GM23338 (cell line): ENCODE results near the gene CCDC144A. TPM values are rescaled to one million over a fixed set of nuclear protein-coding genes. Genes with fewer than 3 reads are reported as not detected.

Experiments used
- ATAC-seq: fragments of 200-7000 bp; cut with Tn5 transposase; 3 replicates; pipeline ENCODE4 v1.9.1; 2020
- DNase-seq: peaks from one replicate; pipeline ENCODE4 v3.0.0-alpha.2; 2015; ENCODE audit warnings: low spot score
- H2AFZ ChIP-seq: fragments of 200-600 bp; sonication (generic); 2 replicates; pipeline ENCODE4 v1.8.0; 2016; ENCODE audit warnings: antibody characterized with exemption, mild to moderate bottlenecking, moderate library complexity
- H3F3A ChIP-seq: fragments of 200-600 bp; sonication (generic); replicated peaks from 2 replicates; pipeline ENCODE4 v1.8.0; 2017; ENCODE audit warnings: antibody characterized with exemption, mixed run types, low read depth
- H3K27ac ChIP-seq: fragments of 200-600 bp; sonication (generic); 2 replicates; pipeline ENCODE4 v1.6.1; 2016; ENCODE audit warnings: low read depth
- H3K27me3 ChIP-seq: fragments of 200-600 bp; sonication (generic); 2 replicates; pipeline ENCODE4 v1.8.0; 2016; ENCODE audit warnings: mild to moderate bottlenecking, mixed run types, moderate library complexity; ENCODE audit not compliant: insufficient read depth
- H3K36me3 ChIP-seq: fragments of 200-600 bp; sonication (generic); 2 replicates; pipeline ENCODE4 v1.8.0; 2016; ENCODE audit warnings: mild to moderate bottlenecking; ENCODE audit not compliant: insufficient read depth
- H3K4me1 ChIP-seq: fragments of 200-600 bp; sonication (generic); 2 replicates; pipeline ENCODE4 v1.8.0; 2016; ENCODE audit warnings: mild to moderate bottlenecking, moderate library complexity; ENCODE audit not compliant: insufficient read depth
- H3K4me2 ChIP-seq: fragments of 200-600 bp; sonication (generic); 2 replicates; pipeline ENCODE4 v1.7.1; 2017; ENCODE audit warnings: mixed run types
- H3K4me3 ChIP-seq: fragments of 200-600 bp; sonication (generic); 2 replicates; pipeline ENCODE4 v1.6.1; 2016; ENCODE audit warnings: mixed run types
- H3K79me2 ChIP-seq: fragments of 200-600 bp; sonication (generic); replicated peaks from 2 replicates; pipeline ENCODE4 v1.8.0; 2017; ENCODE audit warnings: mild to moderate bottlenecking; ENCODE audit not compliant: insufficient read depth
- H3K9me2 ChIP-seq: fragments of 200-600 bp; sonication (generic); 2 replicates; pipeline ENCODE4 v1.8.0; 2017; ENCODE audit not compliant: insufficient read depth
- H4K20me1 ChIP-seq: fragments of 200-600 bp; sonication (generic); replicated peaks from 2 replicates; pipeline ENCODE4 v1.8.0; 2017; ENCODE audit warnings: mild to moderate bottlenecking; ENCODE audit not compliant: insufficient read depth
- H3K27ac Mint-ChIP-seq: 2 replicates; pipeline ENCODE4 v1.8.0; 2020; ENCODE audit warnings: inconsistent platforms, mild to moderate bottlenecking, moderate library complexity, mixed read lengths
- H3K27me3 Mint-ChIP-seq: 3 replicates; pipeline ENCODE4 v1.8.0; 2022; ENCODE audit warnings: low read depth, mild to moderate bottlenecking, moderate library complexity, mixed read lengths, inconsistent platforms; ENCODE audit not compliant: insufficient read depth, poor library complexity
- H3K36me3 Mint-ChIP-seq: 3 replicates; pipeline ENCODE4 v1.8.0; 2021; ENCODE audit warnings: low read depth, mild to moderate bottlenecking, inconsistent platforms, moderate library complexity, mixed read lengths
- H3K4me1 Mint-ChIP-seq: 3 replicates; pipeline ENCODE4 v1.8.0; 2020; ENCODE audit warnings: mild to moderate bottlenecking, inconsistent platforms, mixed read lengths
- H3K4me3 Mint-ChIP-seq: 3 replicates; pipeline ENCODE4 v1.8.0; 2021; ENCODE audit warnings: moderate library complexity, mild to moderate bottlenecking, inconsistent platforms, mixed read lengths
- H3K9me3 Mint-ChIP-seq: 3 replicates; pipeline ENCODE4 v1.8.0; 2020; ENCODE audit warnings: moderate library complexity, mild to moderate bottlenecking, inconsistent platforms, mixed read lengths
- CREB1 ChIP-seq: fragments of 250-450 bp; sonication (Bioruptor Pico); IDR thresholded peaks from 2 replicates; pipeline ENCODE4 v1.5.0; 2020; ENCODE audit warnings: low read depth, mild to moderate bottlenecking, moderate library complexity
- CTCF ChIP-seq, 2 experiments: fragments of 200-600 bp in 1 of 2; sonication (generic) in 1 of 2; conservative IDR thresholded peaks; 2 replicates each; pipeline versions ENCODE4 v1.5.1 to v1.6.1; 2016 to 2017; ENCODE audit warnings: antibody characterized with exemption in 2 of 2, low read depth in 2 of 2, mild to moderate bottlenecking in 2 of 2, moderate library complexity in 1 of 2
- ETS1 ChIP-seq: IDR thresholded peaks from 2 replicates; pipeline ENCODE4 v1.6.1; 2016; ENCODE audit warnings: antibody characterized with exemption
- EZH2phosphoT487 ChIP-seq: fragments of 200-600 bp; sonication (generic); IDR thresholded peaks from one replicate; pipeline ENCODE4 v1.8.1; 2018; ENCODE audit warnings: antibody characterized with exemption; ENCODE audit not compliant: unreplicated experiment
- JUNB ChIP-seq: IDR thresholded peaks from one replicate; pipeline ENCODE4 v1.6.1; 2016; ENCODE audit warnings: antibody characterized with exemption; ENCODE audit not compliant: unreplicated experiment
- POLR2AphosphoS5 ChIP-seq: IDR thresholded peaks from 2 replicates; pipeline ENCODE4 v1.6.1; 2016; ENCODE audit warnings: antibody characterized with exemption, low read depth
- REST ChIP-seq: IDR thresholded peaks from one replicate; pipeline ENCODE4 v1.6.1; 2018; ENCODE audit warnings: antibody characterized with exemption; ENCODE audit not compliant: unreplicated experiment
- ZNF114 ChIP-seq: fragments of 250-450 bp; sonication (Bioruptor Pico); IDR thresholded peaks from 2 replicates; pipeline ENCODE4 v1.5.0; 2020; ENCODE audit warnings: mild to moderate bottlenecking, moderate library complexity
- ZNF331 ChIP-seq: fragments of 250-450 bp; sonication (Bioruptor Pico); IDR thresholded peaks from 2 replicates; pipeline ENCODE4 v1.5.0; 2020; ENCODE audit warnings: low read depth, mild to moderate bottlenecking, moderate library complexity
- polyA plus RNA-seq: library from polyadenylated mRNA; unstranded; fragments of >200 nt; fragmentation: Nextera tagmentation; extraction: Ambion mirVana; gene quantifications from 2 replicates; pipeline ENCODE4 v1.2.1, GENCODE V29; 2016
- total RNA-seq: library from RNA; depleted of rRNA; stranded (reverse); fragments of >200 nt; shearing (Covaris generic); gene quantifications from 2 replicates; pipeline ENCODE4 v1.2.3, GENCODE V29; 2014

The CCDC144A gene
- total and polyA plus RNA-seq, 2 experiments from 2014 or later, result 4.2 to 13.9 TPM

- no peaks in the 10 kb centered on the region for H3K9me2 ChIP-seq
- no peaks in the 10 kb centered on the region for H3K27me3 ChIP-seq
- peaks cover 4% of the 10 kb centered on the region; the same call in 2 of the 3 replicates for H3K36me3 Mint-ChIP-seq
- H3K27me3 Mint-ChIP-seq, result peaks cover 4% of the 10 kb centered on the region
- peak overlapping the region; percentile 80 for H3K4me3 Mint-ChIP-seq
- DNase-seq, result no peak
- peak overlapping the region; percentile 92 for H3K4me2 ChIP-seq
- peak overlapping the region; percentile 86; the same call in 1 of the 2 replicates for H3K27ac Mint-ChIP-seq
- peaks cover 3% of the 10 kb centered on the region; the same call in 1 of the 2 replicates for H3F3A ChIP-seq
- H3K27ac ChIP-seq, result peak overlapping the region; percentile 84
- TF ChIP-seq POLR2AphosphoS5, result no peak
- no peak for TF ChIP-seq REST
- no peak for TF ChIP-seq ZNF331 (CRISPR knock-in tag)
- no peak for TF ChIP-seq CTCF (conservative IDR thresholded peaks at IDR 0.05; ENCODE audit: low read depth in 2 of 2)
- TF ChIP-seq JUNB, result no peak
- TF ChIP-seq ZNF114 (CRISPR knock-in tag), result no peak
- TF ChIP-seq CREB1 (CRISPR knock-in tag), result no peak
- no peak for TF ChIP-seq ETS1
- no peak for TF ChIP-seq EZH2phosphoT487
- peak overlapping the region; percentile 74 for H3K4me3 ChIP-seq
- H4K20me1 ChIP-seq, result no peaks in the 10 kb centered on the region
- ATAC-seq, result no peak
- H3K36me3 ChIP-seq, result no peaks in the 10 kb centered on the region
- H3K4me1 Mint-ChIP-seq, result peaks cover 16% of the 10 kb centered on the region; the same call in 2 of the 3 replicates
- peak overlapping the region; percentile 86 for H2AFZ ChIP-seq
- H3K79me2 ChIP-seq, result no peaks in the 10 kb centered on the region
- H3K9me3 Mint-ChIP-seq, result peaks cover 3% of the 10 kb centered on the region; the same call in 2 of the 3 replicates
- H3K4me1 ChIP-seq, result peaks cover 14% of the 10 kb centered on the region
These were observed 37.1 kb upstream of the CCDC144A start for GRCh38 chr17:16652847-16653366.
